Retinal pigment epithelial cell (primary cell): ENCODE data around the gene ATP2C1.
A peak's percentile ranks its signal among the peaks of the same experiment; 100 is the strongest.
"Not testable (repeated sequence)": the region's sequence is repeated elsewhere in the genome, so short reads cannot be mapped to it uniquely, and the experiment has no call there.

Source experiments
- DNase-seq: peaks from one replicate; pipeline ENCODE4 v3.0.0-alpha.2; 2010; ENCODE audit warnings: low read depth
- H3K4me3 ChIP-seq: 2 replicates; pipeline ENCODE4 v1.5.1; 2011; ENCODE audit warnings: mild to moderate bottlenecking, low read length, control low read depth, moderate library complexity
- TF ChIP-seq, protein P1 (sequence below): conservative IDR thresholded peaks from 2 replicates; pipeline ENCODE4 v1.5.1; 2011; ENCODE audit warnings: low read depth, low read length, control low read depth, inconsistent platforms

Gene ATP2C1

DNA sequence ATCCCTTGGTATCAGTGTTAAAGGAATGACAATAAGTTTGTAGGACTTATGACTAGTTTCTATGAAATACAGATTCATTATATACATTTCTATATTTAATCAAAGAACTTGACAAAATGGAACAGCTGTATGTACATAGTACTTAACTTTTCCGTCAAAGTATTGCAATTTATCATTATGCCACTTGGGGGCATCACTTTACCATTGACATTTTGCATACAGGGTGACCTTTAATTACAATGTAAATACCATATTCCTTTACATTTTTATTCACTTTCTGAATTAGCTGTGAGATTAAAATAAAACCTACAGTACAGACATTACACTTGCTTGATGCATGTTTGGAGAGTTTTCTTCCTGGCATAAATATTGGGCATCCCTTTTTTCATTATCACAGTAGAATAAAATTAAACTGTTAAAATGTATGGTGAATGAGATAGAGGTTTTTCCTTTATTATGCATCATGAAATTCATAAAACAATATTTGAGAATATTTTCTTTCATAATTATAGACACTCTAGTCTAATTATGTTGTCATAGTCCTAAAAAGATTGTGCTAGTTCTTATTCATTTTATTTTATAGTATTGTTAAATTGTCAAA lies 139.7 kb downstream of the ATP2C1 start:
- TF ChIP-seq, protein P1, sequence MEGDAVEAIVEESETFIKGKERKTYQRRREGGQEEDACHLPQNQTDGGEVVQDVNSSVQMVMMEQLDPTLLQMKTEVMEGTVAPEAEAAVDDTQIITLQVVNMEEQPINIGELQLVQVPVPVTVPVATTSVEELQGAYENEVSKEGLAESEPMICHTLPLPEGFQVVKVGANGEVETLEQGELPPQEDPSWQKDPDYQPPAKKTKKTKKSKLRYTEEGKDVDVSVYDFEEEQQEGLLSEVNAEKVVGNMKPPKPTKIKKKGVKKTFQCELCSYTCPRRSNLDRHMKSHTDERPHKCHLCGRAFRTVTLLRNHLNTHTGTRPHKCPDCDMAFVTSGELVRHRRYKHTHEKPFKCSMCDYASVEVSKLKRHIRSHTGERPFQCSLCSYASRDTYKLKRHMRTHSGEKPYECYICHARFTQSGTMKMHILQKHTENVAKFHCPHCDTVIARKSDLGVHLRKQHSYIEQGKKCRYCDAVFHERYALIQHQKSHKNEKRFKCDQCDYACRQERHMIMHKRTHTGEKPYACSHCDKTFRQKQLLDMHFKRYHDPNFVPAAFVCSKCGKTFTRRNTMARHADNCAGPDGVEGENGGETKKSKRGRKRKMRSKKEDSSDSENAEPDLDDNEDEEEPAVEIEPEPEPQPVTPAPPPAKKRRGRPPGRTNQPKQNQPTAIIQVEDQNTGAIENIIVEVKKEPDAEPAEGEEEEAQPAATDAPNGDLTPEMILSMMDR = peak; percentile 57
- H3K4me3 ChIP-seq = no peak overlapping the region
- DNase-seq = no peak

DNA sequence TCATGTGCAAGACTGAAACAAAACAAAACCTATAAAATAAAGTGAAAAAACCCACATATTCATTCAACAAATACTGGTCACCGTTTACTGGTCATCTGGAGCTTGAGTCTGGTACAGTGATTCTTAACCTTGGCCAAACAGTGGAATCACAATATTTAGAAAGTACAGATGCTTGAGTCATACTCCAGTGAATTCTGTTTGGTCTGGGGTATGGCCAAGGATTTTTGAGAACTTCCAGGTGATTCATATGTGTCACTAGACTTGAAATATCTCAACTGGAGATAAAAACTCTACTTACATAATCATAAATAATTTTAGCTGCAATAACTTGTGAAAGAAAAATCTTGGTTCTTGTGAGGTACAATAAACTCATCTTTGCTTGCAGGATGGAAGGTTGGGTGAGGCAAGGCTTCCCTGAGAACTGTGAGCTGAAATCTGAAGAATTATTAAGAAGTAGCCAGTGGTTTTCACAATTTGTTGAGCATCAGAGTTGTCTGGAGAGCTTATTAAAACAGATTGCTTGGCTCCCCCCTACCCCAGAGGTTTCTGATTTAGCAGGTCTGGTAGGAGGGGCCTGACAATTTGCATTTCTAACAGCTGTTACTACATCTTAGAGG lies 142.4 kb downstream of the ATP2C1 start:
- H3K4me3 ChIP-seq = no peak overlapping the region
- DNase-seq = no peak
- TF ChIP-seq, protein P1 = no peak

DNA sequence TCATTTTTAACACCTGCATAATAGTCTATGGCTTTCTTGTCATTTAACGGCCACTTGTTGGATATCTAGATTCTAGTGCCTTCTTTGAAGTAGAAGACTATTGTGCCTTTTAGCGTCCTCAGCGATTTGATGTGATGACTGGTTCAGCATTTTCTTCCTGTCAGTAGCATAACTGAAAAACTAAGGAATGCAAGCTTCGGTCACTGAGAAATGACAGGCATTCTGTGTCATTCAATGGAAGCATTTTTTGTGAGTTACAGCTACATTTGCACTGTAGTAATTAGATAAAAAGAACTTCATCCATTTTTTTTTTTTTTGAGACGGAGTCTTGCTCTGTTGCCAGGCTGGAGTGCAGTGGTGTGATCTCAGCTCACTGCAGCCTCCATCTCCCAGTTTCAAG lies 143.1 kb downstream of the ATP2C1 start:
- DNase-seq = no peak

GRCh38 chr3:131038326-131038725 lies 144.4 kb downstream of the ATP2C1 start:
- no peak overlapping the region for H3K4me3 ChIP-seq
- TF ChIP-seq, protein P1 = no peak
- DNase-seq = no peak

More for the DNA sequence above, 143.1 kb downstream of the ATP2C1 start:
- H3K4me3 ChIP-seq = no peak overlapping the region
- TF ChIP-seq, protein P1 = no peak

DNA sequence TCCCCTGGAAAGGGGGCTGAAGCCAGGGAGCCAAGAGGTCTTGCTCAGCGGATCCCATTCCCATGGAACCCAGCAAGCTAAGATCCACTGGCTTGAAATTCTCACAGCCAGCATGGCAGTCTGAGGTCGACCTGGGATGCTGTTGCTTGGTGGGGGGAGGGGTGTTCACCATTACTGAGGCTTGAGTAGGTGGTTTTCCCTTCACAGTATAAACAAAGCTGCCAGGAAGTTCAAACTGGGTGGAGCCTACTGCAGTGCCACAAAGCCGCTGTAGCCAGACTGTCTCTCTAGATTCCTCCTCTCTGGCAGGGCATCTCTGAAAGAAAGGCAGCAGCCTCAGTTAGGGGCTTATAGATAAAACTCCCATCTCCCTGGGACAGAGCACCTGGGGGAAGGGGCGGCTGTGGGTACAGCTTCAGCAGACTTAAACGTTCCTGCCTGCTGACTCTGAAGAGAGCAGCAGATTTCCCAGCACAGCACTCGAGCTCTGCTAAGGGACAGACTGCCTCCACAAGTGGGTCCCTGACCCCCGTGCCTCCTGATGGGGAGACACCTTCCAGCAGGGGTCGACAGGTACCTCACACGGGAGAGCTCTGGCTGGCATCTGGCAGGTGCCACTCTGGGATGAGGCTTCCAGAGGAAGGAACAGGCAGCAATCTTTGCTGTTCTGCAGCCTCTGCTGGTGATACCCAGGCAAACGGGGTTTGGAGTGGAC lies 148.5 kb downstream of the ATP2C1 start:
- not testable (repeated sequence) for DNase-seq

GRCh38 chr3:131047582-131047981 lies 153.7 kb downstream of the ATP2C1 start:
- H3K4me3 ChIP-seq = no peak overlapping the region
- DNase-seq = no peak
- TF ChIP-seq, protein P1 = no peak

More for the DNA sequence above, 148.5 kb downstream of the ATP2C1 start:
- not testable (repeated sequence) for H3K4me3 ChIP-seq

GRCh38 chr3:131048030-131048429 lies 154.1 kb downstream of the ATP2C1 start:
- TF ChIP-seq, protein P1 = no peak
- H3K4me3 ChIP-seq = no peak overlapping the region
- no peak for DNase-seq
